PC-9 (cell line): ENCODE results near the gene ASB8. TPM values are rescaled to one million over a fixed set of nuclear protein-coding genes. Genes with fewer than 3 reads are reported as not detected.

ENCODE experiments used
- BruUV-seq: library from RNA; stranded (reverse); fragments of 400-500 nt; replicated peaks from 2 replicates; lab custom pipeline; 2021; lab: Mats Ljungman, UMichigan
- CTCF ChIA-PET: fragments of 300-600 bp; sonication (Branson Sonifier 250); formaldehyde crosslinking; loops from one replicate; lab custom pipeline; 2022; ENCODE audit warnings: antibody characterized with exemption; lab: Charles Lee
- POLR2A ChIA-PET: fragments of 300-600 bp; sonication (Branson Sonifier 250); formaldehyde crosslinking; loops from one replicate; lab custom pipeline; 2022; ENCODE audit warnings: antibody characterized with exemption; ENCODE audit not compliant: unreplicated experiment; lab: Charles Lee
- DNase-seq, 2 experiments: peaks; one replicate each; pipeline versions ENCODE4 v3.0.0 to v3.0.0-alpha.2; 2015 to 2022; ENCODE audit warnings: mixed read lengths in 1 of 2
- H2AFZ ChIP-seq: fragments of 200-600 bp; sonication (generic); 2 replicates; pipeline ENCODE4 v1.8.1; 2017; ENCODE audit warnings: antibody characterized with exemption
- H3F3A ChIP-seq: fragments of 200-600 bp; sonication (generic); 2 replicates; pipeline ENCODE4 v1.8.1; 2017; ENCODE audit warnings: antibody characterized with exemption, mild to moderate bottlenecking, low read depth; ENCODE audit not compliant: insufficient read depth
- H3K27ac ChIP-seq: fragments of 200-600 bp; sonication (generic); 2 replicates; pipeline ENCODE4 v1.6.1; 2016; ENCODE audit warnings: mixed run types
- H3K27me3 ChIP-seq: fragments of 200-600 bp; sonication (generic); 2 replicates; pipeline ENCODE4 v1.6.1; 2016; ENCODE audit warnings: low read depth, mixed run types; ENCODE audit not compliant: insufficient read depth
- H3K36me3 ChIP-seq: fragments of 200-600 bp; sonication (generic); 2 replicates; pipeline ENCODE4 v1.6.1; 2016; ENCODE audit warnings: low read depth, mixed run types
- H3K4me1 ChIP-seq: fragments of 200-600 bp; sonication (generic); replicated peaks from 2 replicates; pipeline ENCODE4 v1.6.1; 2016; ENCODE audit warnings: mixed run types; ENCODE audit not compliant: insufficient read depth
- H3K4me2 ChIP-seq: fragments of 200-600 bp; sonication (generic); 2 replicates; pipeline ENCODE4 v1.6.1; 2017; ENCODE audit warnings: mixed run types
- H3K4me3 ChIP-seq: fragments of 200-600 bp; sonication (generic); 2 replicates; pipeline ENCODE4 v1.6.1; 2016; ENCODE audit warnings: mixed run types
- H3K79me2 ChIP-seq: fragments of 200-600 bp; sonication (generic); 2 replicates; pipeline ENCODE4 v1.6.1; 2017; ENCODE audit warnings: low read depth, mixed run types
- H3K9me2 ChIP-seq: fragments of 200-600 bp; sonication (generic); 2 replicates; pipeline ENCODE4 v1.8.1; 2017; ENCODE audit warnings: mild to moderate bottlenecking; ENCODE audit not compliant: insufficient read depth
- H3K9me3 ChIP-seq: fragments of 200-600 bp; sonication (generic); 2 replicates; pipeline ENCODE4 v1.8.1; 2016; ENCODE audit warnings: low read depth; ENCODE audit not compliant: insufficient read depth
- H4K20me1 ChIP-seq: fragments of 200-600 bp; sonication (generic); 2 replicates; pipeline ENCODE4 v1.8.1; 2017; ENCODE audit not compliant: insufficient read depth
- CTCF ChIP-seq: fragments of 200-600 bp; sonication (generic); conservative IDR thresholded peaks from 2 replicates; pipeline ENCODE4 v1.6.1; 2017; ENCODE audit warnings: mixed run types, antibody characterized with exemption, mild to moderate bottlenecking, moderate library complexity
- EZH2 ChIP-seq: fragments of 200-600 bp; sonication (generic); IDR thresholded peaks from 2 replicates; pipeline ENCODE4 v1.8.0; 2017; ENCODE audit warnings: antibody characterized with exemption, low read depth
- intact Hi-C: fragments of 100-400 bp; cut with micrococcal nuclease; formaldehyde crosslinking; loops from one replicate; pipeline ENCODE4 v1.10.0; 2022; ENCODE audit not compliant: unreplicated experiment
- total RNA-seq: library from RNA; stranded (reverse); gene quantifications from 2 replicates; pipeline ENCODE4 v1.2.3, GENCODE V29; 2021

Gene ASB8
- total RNA-seq, 1 experiment from 2014 or later, result 25.1 TPM

GRCh38 chr12:48198985-48199384 lies 41.7 kb upstream of the ASB8 start:
- ChIA-PET CTCF (interaction anchor here (0.5 kb wide), 1 partner anchor 12 kb away, joined by 7 read pairs; no protein-coding TSS in a partner anchor), POLR2A (no interaction called here)
- TF ChIP-seq CTCF, result no peak
- TF ChIP-seq EZH2, result no peak
- BruUV-seq, result no TSS peak
- H3K36me3 ChIP-seq, result no peaks in the 10 kb centered on the region
- peak overlapping the region; percentile 84 for H3K4me3 ChIP-seq
- no peak overlapping the region for H2AFZ ChIP-seq
- peaks cover 13% of the 10 kb centered on the region for H3F3A ChIP-seq
- H4K20me1 ChIP-seq, result no peaks in the 10 kb centered on the region
- no peak for DNase-seq
- no peak overlapping the region for H3K27ac ChIP-seq
- H3K4me1 ChIP-seq, result peaks cover 15% of the 10 kb centered on the region; the same call in 1 of the 2 replicates
- H3K9me2 ChIP-seq, result no peaks in the 10 kb centered on the region
- no peaks in the 10 kb centered on the region for H3K9me3 ChIP-seq
- peaks cover 3% of the 10 kb centered on the region; the same call in 1 of the 2 replicates for H3K27me3 ChIP-seq
- intact Hi-C loops, result no loop called here
- no peaks in the 10 kb centered on the region for H3K79me2 ChIP-seq
- H3K4me2 ChIP-seq, result peak overlapping the region; percentile 86

DNA sequence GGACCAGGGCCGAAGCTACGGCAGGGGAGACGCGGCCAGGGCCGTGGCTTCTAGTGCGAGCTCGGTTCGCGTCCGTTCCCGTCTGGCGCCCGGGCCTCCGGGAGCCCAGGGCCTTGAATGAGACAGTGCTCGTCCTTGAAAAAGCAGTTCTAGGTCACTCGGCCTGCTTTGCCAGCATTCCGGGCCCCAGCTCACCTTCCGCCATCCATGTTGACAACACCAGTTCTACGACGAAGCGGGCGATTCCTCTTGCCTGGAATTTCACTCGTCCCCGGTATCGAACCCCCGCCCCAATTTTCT lies 41.3 kb upstream of the ASB8 start:
- no peaks in the 10 kb centered on the region for H3K79me2 ChIP-seq
- H3K27ac ChIP-seq, result peak overlapping the region; percentile 49; the same call in 1 of the 2 replicates
- no peaks in the 10 kb centered on the region for H3K36me3 ChIP-seq
- BruUV-seq, result TSS peak; percentile 80
- peak overlapping the region; percentile 95 for H2AFZ ChIP-seq
- ChIA-PET POLR2A (interaction anchor here (0.6 to 0.8 kb wide), 2 partner anchors 12 to 1102 kb away, joined by 6 to 9 read pairs; no protein-coding TSS in a partner anchor), CTCF (no interaction called here)
- peak in 1 of 2 experiments; percentile 12 for DNase-seq
- H3K27me3 ChIP-seq, result no peaks in the 10 kb centered on the region
- no peaks in the 10 kb centered on the region for H4K20me1 ChIP-seq
- peak overlapping the region; percentile 86 for H3K4me2 ChIP-seq
- H3K4me3 ChIP-seq, result peak overlapping the region; percentile 84
- TF ChIP-seq CTCF (no peak), EZH2 (no peak)
- peaks cover 13% of the 10 kb centered on the region for H3F3A ChIP-seq
- peaks cover 17% of the 10 kb centered on the region; the same call in 1 of the 2 replicates for H3K4me1 ChIP-seq
- no peaks in the 10 kb centered on the region for H3K9me3 ChIP-seq
- no peaks in the 10 kb centered on the region for H3K9me2 ChIP-seq
- intact Hi-C loops, result no loop called here

DNA sequence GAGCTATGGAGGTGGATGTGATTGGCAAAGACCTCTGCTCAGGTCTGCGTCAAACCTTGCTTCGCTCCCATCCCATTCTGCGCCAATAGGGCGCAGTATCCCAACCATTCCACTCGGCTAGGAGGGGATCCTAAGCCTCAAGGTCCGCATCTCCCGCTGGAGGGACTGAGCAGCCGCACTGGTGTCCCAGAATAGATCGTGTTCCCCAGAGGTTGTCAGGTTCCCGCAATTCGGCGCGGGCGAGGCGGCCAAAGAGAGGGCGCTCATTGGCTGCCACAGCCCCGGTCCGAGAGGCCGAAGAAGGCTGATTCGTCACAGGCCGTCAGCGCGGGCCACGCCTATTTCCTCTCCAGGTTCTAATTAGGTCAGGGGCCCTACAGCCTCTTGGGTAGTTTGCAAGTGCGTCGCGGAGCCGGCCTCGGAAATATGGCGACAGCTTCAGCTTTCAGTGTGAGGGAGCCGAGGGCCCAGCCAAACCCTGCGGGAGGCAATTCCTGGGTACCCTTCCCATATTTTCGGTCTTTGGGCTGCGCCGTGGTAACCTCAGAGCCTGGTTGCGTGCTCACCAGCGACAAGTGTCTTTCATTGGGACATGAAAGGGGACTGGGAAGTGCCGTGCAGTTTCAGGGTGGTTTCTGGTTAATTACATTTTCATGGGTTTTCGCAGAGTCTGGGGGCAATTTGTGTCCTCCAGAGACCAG lies 40.8 kb upstream of the ASB8 start:
- ChIA-PET CTCF (no interaction called here), POLR2A (interaction anchor here (0.6 to 0.8 kb wide), 2 partner anchors 11 to 1102 kb away, joined by 6 to 9 read pairs; no protein-coding TSS in a partner anchor)
- peaks cover 13% of the 10 kb centered on the region for H3F3A ChIP-seq
- no peaks in the 10 kb centered on the region for H3K9me2 ChIP-seq
- no TSS peak for BruUV-seq
- H3K4me2 ChIP-seq, result peak overlapping the region; percentile 86
- peak overlapping the region; percentile 49 for H3K27ac ChIP-seq
- H3K4me3 ChIP-seq, result peak overlapping the region; percentile 84
- no peaks in the 10 kb centered on the region for H3K36me3 ChIP-seq
- peaks cover 20% of the 10 kb centered on the region; the same call in 1 of the 2 replicates for H3K4me1 ChIP-seq
- peak; percentile 88 to 89 for DNase-seq
- intact Hi-C loops, result no loop called here
- H3K79me2 ChIP-seq, result no peaks in the 10 kb centered on the region
- no peaks in the 10 kb centered on the region for H3K9me3 ChIP-seq
- H3K27me3 ChIP-seq, result no peaks in the 10 kb centered on the region
- TF ChIP-seq CTCF, result no peak
- no peak for TF ChIP-seq EZH2
- H2AFZ ChIP-seq, result peak overlapping the region; percentile 95
- no peaks in the 10 kb centered on the region for H4K20me1 ChIP-seq
